GM19239 (cell line): ENCODE measurements around the gene SELENOH.
A peak's percentile ranks its signal among the peaks of the same experiment; 100 is the strongest.
"Not testable (repeated sequence)": the region's sequence is repeated elsewhere in the genome, so short reads cannot be mapped to it uniquely, and the experiment has no call there.

Experiments
- DNase-seq: peaks from one replicate; pipeline ENCODE4 v3.0.0; 2011; ENCODE audit warnings: low spot score; ENCODE audit not compliant: insufficient read length
- FAIRE-seq: peaks from 2 replicates; lab custom pipeline; 2011; peaks lifted over from hg19 to GRCh38; lab: Jason Lieb, UNC

SELENOH gene, protein sequence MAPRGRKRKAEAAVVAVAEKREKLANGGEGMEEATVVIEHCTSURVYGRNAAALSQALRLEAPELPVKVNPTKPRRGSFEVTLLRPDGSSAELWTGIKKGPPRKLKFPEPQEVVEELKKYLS

GRCh38 chr11:57741132-57742086 is at the start of gene SELENOH:
SELENOH (plus strand) TSS chr11:57741491; CDS start chr11:57741596, 105 bp downstream.
- peak; percentile 93 for FAIRE-seq
- DNase-seq: peak; percentile 90

DNA sequence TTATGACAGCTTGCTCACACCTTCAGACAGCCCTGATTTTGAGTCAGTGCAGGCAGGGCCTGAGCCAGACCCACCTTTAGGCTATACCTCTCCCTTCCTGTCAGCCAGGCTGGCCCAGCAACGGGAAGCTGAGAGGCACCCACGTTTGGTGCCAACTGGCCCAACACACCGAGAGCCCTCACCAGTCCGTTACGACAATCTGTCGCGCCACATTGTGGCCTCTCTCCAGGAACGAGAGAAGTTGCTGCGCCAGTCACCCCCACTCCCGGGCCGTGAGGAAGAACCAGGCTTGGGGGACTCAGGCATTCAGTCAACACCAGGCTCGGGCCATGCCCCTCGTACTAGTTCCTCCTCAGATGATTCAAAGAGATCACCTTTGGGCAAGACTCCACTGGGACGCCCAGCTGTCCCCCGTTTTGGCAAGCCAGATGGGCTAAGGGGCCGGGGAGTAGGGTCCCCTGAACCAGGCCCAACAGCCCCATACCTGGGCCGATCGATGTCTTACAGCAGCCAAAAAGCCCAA is 42.4 kb upstream of the SELENOH start:
- FAIRE-seq (no peak), DNase-seq (no peak)

DNA sequence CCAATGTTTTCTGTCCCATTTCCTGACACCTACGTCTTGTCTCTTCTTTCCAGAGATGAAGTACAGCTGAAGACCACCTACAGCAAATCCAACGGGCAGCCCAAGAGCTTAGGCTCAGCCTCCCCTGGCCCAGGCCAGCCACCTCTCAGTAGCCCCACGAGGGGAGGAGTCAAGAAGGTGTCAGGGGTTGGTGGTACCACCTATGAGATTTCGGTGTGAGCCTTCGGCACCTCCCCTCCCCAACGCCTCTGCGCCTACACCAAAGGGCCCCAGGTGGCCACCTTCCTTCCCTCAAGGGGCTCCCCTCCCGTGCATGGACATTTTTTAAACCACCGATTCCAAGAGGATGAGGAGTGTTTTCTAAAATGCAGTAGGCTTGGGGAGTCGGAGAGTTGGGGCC is 41.5 kb upstream of the SELENOH start:
- FAIRE-seq: no peak
- no peak for DNase-seq

- no peak for FAIRE-seq
- no peak for DNase-seq
Measured at GRCh38 chr11:57700425-57700824, 40.9 kb upstream of the SELENOH start.

DNA sequence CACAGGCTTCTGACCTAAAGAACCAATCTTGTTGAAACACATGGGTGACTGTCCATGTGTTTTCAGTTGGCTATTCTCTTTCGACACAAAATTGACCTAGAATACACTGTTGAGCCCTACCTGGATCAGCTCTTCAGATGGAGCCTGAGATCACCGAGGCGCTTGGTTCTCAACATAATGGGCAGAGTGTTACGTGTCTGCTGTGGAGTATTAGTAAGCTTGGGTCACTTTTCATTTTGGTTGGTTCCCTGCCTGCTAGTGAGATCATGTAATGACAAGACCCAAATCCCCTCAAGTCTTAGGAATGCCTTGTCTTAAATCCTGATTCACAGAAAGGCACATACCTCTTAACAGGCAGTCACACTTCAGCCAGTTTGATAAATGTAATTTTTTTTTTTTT is 38.0 kb upstream of the SELENOH start:
- DNase-seq: no peak
- FAIRE-seq: no peak

DNA sequence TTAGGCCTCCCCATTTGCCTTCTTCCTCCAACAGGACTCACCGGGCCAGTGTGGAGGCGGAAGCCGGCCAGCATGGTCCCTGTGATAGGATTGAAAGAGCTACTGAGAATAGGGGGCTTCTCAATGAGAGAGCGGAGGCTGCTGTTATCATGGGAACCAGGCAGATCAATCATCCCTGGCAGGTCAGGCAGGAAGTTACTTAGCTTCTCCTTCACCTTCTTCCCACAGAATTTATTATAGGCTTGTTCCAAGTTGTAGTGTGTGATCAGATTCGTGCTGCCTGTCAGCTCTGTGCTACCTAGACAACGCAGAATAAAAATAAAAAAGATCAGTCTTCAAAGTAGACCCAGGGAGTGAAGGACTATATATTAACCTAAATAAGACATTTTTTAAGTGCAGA is 36.4 kb upstream of the SELENOH start:
- FAIRE-seq: no peak
- no peak for DNase-seq

- not testable (repeated sequence) for DNase-seq
Measured at GRCh38 chr11:57705432-57705831, 35.9 kb upstream of the SELENOH start.

GRCh38 chr11:57709802-57710367 is 31.4 kb upstream of the SELENOH start:
- peak; percentile 21 for FAIRE-seq

More at GRCh38 chr11:57705432-57705831, 35.9 kb upstream of the SELENOH start:
- FAIRE-seq: not testable (repeated sequence)

GRCh38 chr11:57711414-57712255 is 29.7 kb upstream of the SELENOH start, which contains the start of gene MED19:
MED19 (minus strand) TSS chr11:57712215; CDS start chr11:57712179, 36 bp downstream.
- no peak for FAIRE-seq

More at GRCh38 chr11:57709802-57710367, 31.4 kb upstream of the SELENOH start:
- DNase-seq: no peak

GRCh38 chr11:57712256-57713150 is 28.8 kb upstream of the SELENOH start, which contains the start of gene TMX2:
TMX2 (plus strand) TSS chr11:57712593; CDS start chr11:57712619, 26 bp downstream.
- peak; percentile 80 for DNase-seq
- FAIRE-seq: peak; percentile 98

More at GRCh38 chr11:57711414-57712255, 29.7 kb upstream of the SELENOH start, which contains the start of gene MED19:
- DNase-seq: peak; percentile 54

GRCh38 chr11:57713835-57714234 is 27.5 kb upstream of the SELENOH start:
- FAIRE-seq: no peak

GRCh38 chr11:57716726-57717125 is 24.6 kb upstream of the SELENOH start:
- DNase-seq, FAIRE-seq: not testable (repeated sequence)

More at GRCh38 chr11:57713835-57714234, 27.5 kb upstream of the SELENOH start:
- no peak for DNase-seq

DNA sequence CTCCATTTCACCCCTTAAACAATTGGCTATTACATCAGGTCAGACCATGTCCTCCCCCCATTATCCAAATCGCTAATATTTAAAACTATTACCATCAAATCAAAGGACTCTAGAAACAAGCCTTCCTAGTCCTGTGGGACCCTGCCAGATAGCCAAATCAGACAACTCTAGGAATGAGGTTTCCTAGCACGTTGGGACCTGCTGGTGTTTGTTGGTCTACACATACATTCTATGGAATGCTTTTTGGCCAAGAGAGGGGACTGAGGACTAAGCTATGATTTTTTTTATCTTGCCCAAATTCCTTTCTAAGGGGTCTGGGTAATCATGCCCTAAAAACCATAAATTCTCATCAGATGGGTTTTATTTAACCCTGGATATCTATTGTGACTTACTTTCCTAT is 14.1 kb upstream of the SELENOH start:
- peak; percentile 28 for FAIRE-seq
- no peak for DNase-seq

GRCh38 chr11:57728829-57729228 is 12.5 kb upstream of the SELENOH start:
- FAIRE-seq (no peak), DNase-seq (no peak)

DNA sequence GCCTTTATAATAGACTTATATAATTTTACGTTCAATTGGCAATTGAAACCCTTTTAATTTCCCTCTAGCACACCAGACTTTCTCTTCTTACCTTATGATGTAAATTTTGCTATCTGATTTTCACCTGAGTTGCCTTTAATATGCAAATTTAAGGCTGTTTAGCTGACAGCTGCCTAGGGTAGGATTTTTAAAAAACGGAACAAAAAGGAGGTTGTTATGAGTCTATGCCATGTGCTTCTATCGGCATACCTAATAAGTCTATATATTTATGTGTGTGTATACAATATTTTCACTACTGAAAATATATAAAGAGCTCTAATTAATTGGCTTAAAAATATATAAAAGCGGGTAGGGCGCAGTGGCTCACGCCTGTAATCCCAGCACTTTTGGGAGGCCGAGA is 11.8 kb upstream of the SELENOH start:
- DNase-seq (no peak), FAIRE-seq (no peak)

- no peak for FAIRE-seq
- DNase-seq: no peak
Measured at GRCh38 chr11:57732661-57733060, 8.6 kb upstream of the SELENOH start.

DNA sequence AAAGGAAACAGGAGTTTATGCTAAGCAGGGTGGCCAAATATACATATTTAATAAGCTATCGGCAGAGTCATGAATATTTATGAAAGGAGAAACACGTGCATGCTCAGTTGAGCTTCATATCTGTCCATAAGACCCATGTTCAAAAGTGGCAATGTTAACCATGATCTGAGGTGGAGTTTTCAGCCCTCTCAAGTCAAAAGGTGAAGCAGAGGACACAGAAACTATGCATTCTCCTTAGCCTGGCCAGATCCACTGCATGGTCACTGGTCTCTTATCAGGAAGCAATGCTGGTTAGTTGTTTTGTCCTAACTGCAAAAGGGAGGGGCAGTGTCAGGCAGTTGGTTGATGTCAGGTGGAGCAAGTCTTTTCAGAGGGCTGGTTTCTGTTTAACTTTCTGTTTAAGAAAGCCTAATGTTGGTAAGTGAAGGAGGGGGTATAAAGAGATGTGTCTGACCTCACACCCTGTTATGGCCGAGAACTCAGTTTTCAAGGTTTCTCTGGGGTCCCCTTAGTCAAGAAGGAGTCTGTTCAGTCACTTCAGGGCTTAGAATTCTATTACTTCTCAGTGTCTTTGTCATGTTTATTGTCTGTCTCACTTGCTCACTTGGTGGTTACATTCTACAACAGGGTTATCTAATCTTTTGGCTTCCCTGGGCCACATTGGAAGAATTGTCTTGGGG is 5.5 kb upstream of the SELENOH start:
- DNase-seq: no peak
- no peak for FAIRE-seq

DNA sequence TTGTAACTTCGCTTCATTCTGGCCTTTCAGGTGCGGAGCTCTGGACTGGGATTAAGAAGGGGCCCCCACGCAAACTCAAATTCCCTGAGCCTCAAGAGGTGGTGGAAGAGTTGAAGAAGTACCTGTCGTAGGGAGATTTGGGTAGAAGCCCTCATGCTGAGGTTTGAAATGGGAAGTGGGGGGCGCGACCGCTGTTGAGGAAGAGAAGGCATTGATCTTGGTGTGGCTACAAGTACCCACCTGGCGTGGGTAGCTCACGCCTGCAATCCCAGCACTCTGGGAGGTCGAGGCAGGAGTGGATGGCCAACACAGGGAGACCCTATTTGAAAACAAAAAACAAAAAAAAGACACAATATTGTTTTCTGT is 779 bp downstream of the SELENOH start:
- no peak for FAIRE-seq

More for the DNA sequence above, 779 bp downstream of the SELENOH start:
- no peak for DNase-seq
